T47D (cell line): ENCODE data around the gene DOCK2.
"Not testable (repeated sequence)": the region's sequence is repeated elsewhere in the genome, so short reads cannot be mapped to it uniquely, and the experiment has no call there.

Experiments
- DNase-seq, 2 experiments: peaks; one replicate each; pipeline versions ENCODE4 v3.0.0 to v3.0.0-alpha.2; 2011 to 2012; ENCODE audit warnings: low read depth in 1 of 2, low spot score in 1 of 2
- JUND ChIP-seq: IDR thresholded peaks from 2 replicates; pipeline ENCODE4 v1.6.1; 2012; ENCODE audit warnings: low read depth
- in situ Hi-C: cut with HindIII; loops from 2 replicates; pipeline ENCODE4 v1.10.0; 2016; ENCODE audit warnings: low sequenced_read_pairs, low pct_unique_long_range_greater_than_20kb

Gene DOCK2

GRCh38 chr5:169763376-169764017, 126.4 kb downstream of the DOCK2 start:
- TF ChIP-seq JUND, result no peak
- DNase-seq, result no peak
- in situ Hi-C loops, result no loop called here

- DNase-seq, result no peak
- no peak for TF ChIP-seq JUND
- in situ Hi-C loops, result no loop called here
These were observed 126.9 kb downstream of the DOCK2 start for GRCh38 chr5:169764018-169764378.

GRCh38 chr5:169765176-169765996, 128.3 kb downstream of the DOCK2 start:
- in situ Hi-C loops, result no loop called here
- no peak for TF ChIP-seq JUND
- no peak for DNase-seq

- in situ Hi-C loops, DNase-seq: not testable (repeated sequence)
These were observed 129.9 kb downstream of the DOCK2 start for GRCh38 chr5:169766943-169767342.

GRCh38 chr5:169767938-169768337, 130.9 kb downstream of the DOCK2 start:
- TF ChIP-seq JUND, result no peak
- DNase-seq, result no peak
- in situ Hi-C loops, result no loop called here

GRCh38 chr5:169768416-169768815, 131.3 kb downstream of the DOCK2 start:
- in situ Hi-C loops, result no loop called here
- no peak for DNase-seq
- TF ChIP-seq JUND, result no peak

GRCh38 chr5:169770109-169770508, 133.0 kb downstream of the DOCK2 start:
- no peak for TF ChIP-seq JUND
- no peak for DNase-seq
- in situ Hi-C loops, result no loop called here

GRCh38 chr5:169772256-169772655, 135.2 kb downstream of the DOCK2 start:
- in situ Hi-C loops, result no loop called here
- TF ChIP-seq JUND, result no peak
- no peak for DNase-seq

- TF ChIP-seq JUND, result no peak
- no peak for DNase-seq
- in situ Hi-C loops, result no loop called here
These were observed 135.6 kb downstream of the DOCK2 start for GRCh38 chr5:169772688-169773087.

GRCh38 chr5:169777159-169777558, 140.1 kb downstream of the DOCK2 start:
- no peak for TF ChIP-seq JUND
- DNase-seq, result no peak
- in situ Hi-C loops, result no loop called here

- no peak for TF ChIP-seq JUND
- DNase-seq, result no peak
- in situ Hi-C loops, result no loop called here
These were observed 141.8 kb downstream of the DOCK2 start for GRCh38 chr5:169778622-169779596.

- in situ Hi-C loops, result no loop called here
These were observed 144.6 kb downstream of the DOCK2 start for GRCh38 chr5:169781420-169782345.

More at GRCh38 chr5:169781420-169782345, 144.6 kb downstream of the DOCK2 start:
- TF ChIP-seq JUND, result no peak
- no peak for DNase-seq
